GM21717 (cell line): Measurements from ENCODE around the gene CLEC1A.

Source experiments
- ATAC-seq: cut with Tn5 transposase; IDR thresholded peaks from one replicate; pipeline ENCODE4 v1.9.1; 2021; ENCODE audit warnings: mild to moderate bottlenecking, moderate library complexity; ENCODE audit not compliant: unreplicated experiment

Gene CLEC1A

GRCh38 chr12:10101648-10102220 is 2.9 kb upstream of the CLEC1A start:
- ATAC-seq = no peak

DNA sequence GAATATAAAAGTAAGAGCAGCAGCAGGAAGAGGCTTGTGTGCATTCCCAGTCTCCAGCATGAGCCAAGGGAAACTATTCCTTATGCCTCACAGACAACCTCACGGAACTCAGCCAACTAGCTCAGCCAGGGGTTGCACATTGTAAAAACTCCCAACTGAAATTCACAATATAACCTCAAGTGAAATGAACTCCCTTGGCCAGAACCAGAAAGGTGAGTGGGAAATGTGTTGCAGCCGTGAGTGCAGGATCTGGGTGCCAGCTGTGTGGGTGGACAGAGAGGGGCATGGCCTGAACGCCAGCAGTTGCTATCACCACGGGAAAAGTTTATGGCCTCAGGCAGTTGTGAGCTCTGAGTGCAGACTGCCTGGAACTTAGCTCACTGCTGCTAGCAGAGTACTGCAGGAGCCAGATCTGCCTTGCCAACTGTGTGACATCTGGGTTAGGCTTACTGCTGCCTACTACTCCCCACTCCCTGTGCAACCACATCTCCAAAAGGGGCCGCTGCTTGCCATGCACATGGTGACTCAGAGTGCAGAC is 2.3 kb upstream of the CLEC1A start:
- ATAC-seq = no peak

DNA sequence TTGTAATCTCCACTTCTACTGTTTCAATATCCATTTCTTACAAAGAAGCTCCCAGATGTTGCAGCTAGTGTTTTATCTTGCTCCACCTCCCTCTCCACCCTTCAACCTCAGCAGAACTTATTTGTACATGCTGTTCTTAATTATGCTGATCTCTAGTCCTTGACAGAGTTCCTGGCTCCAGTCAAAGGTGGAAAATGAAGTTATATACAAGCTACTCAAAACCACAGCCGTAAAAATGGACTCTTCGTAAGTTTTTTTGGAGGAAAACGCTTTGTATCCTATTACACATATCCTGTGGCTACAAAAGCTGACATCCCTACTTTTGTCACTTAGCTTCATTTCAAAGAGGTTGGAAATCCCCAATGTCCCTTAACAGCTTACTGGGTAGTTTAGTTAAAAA is 1.3 kb downstream of the CLEC1A start:
- no peak for ATAC-seq

DNA sequence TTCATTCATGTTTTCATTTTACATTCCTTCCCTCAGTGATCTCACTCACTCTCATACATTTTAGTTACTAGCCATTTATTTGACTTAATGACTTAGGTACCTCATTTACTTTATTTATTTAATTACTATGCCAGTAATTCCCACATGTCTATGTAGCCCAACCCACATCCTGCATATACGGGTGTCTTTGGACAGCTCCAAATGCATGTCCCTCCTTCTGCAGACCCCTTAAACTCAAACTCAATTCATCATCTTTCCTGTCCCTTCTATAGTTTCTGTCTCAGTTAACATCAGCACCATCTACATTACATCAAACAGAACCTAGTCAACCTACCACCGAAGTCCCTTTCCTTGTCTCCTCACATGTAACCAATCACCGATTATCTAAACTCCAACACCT is 2.8 kb downstream of the CLEC1A start:
- no peak for ATAC-seq

- ATAC-seq = no peak
Observed at GRCh38 chr12:10094646-10095395, 4.0 kb downstream of the CLEC1A start.

DNA sequence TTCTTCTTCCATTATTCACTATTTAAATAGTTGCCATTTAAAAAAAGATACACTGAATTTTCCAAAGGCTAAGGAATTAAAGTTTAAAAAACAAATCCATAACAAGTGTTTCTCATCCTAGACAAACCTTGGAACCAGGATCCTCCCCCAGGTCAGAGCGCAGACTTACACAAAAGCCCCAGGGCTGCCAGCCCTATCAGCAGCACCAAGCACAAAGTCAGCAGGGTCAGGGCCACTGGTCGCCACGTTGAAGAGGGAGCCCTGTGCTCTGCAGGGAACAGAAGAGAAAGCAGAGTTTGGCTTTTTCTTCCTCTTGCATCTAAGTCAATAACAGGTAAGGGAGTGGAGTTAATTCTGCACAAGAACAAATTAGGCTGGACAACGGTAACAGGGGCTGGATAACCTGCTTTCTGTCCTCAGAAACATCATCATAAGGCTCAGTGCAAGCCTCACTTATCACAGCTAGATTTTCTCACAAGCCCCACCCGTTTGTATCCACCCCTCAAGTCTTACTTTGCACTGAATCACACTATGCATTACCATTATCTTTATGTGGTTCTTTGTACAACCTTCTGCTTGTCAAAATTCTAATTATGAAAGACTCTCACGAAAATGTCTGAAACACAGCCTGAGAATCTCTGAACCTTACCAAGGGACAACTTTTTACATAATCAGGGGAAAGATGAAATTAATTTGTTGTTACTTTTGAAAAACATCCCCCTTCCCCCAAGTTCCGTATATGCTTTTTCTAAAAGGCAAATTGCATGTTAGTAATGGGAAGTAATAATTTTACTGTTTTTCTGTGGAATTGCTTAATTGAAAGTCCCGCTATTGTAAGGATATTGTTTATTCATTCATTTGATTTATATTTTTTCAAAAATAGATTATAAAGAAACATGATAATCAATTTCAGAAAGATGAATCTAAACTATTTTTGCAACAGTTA is 9.6 kb downstream of the CLEC1A start:
- ATAC-seq = no peak

- no peak for ATAC-seq
Observed at GRCh38 chr12:10088031-10088430, 10.8 kb downstream of the CLEC1A start.

- ATAC-seq = no peak
Observed at GRCh38 chr12:10086387-10086786, 12.4 kb downstream of the CLEC1A start.

DNA sequence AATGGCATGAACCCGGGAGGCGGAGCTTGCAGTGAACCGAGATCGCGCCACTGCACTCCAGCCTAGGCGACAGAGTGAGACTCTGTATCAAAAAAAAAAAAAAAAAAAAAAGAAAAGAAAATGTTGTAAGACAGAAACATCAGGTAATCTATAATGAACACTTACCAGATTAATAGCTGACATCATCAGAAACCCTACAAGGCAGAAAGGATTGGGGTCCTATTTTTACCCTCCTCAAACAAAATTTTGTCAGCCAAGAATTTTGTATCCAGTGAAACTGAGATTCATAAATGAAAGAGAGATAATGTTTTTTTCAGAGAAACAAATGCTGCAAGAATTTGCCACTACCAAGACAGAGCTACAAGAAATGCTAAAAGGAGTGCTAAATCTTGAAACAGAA is 14.1 kb downstream of the CLEC1A start:
- ATAC-seq = no peak

DNA sequence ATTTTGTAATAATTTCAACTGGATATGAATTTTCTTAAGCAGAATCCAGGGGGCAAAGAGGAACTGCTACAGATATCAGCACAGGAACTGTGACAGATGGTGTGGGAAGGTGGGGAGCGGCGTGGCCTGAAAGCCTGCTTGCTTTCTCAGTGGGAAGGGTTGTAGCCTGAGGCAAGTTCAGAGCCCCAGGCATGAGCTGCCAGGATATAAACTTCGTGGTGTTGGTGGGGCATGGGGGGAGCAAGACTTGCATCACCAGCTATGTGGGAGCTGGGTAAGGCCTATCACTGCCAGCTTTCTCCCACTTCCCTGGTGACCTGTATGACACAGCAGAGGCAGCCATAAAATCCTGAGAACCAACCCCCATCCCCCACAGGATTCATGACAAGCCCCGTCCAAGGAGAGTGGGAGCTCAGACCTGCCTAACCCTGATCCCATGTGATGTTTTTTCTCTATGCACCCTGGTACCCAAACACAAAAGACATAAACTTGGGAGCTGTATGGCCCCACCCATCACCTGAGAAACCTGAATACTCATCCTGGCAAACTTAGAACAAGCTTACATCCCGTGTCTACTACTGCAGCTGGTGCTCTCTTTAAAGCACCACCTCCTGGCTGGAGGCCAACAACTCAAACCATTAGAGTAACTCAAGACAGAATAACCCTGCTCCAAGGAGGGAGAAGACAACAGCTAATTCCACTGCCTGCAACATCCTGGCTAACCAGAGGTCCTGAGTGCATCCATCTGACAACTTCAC is 16.5 kb downstream of the CLEC1A start:
- no peak for ATAC-seq

DNA sequence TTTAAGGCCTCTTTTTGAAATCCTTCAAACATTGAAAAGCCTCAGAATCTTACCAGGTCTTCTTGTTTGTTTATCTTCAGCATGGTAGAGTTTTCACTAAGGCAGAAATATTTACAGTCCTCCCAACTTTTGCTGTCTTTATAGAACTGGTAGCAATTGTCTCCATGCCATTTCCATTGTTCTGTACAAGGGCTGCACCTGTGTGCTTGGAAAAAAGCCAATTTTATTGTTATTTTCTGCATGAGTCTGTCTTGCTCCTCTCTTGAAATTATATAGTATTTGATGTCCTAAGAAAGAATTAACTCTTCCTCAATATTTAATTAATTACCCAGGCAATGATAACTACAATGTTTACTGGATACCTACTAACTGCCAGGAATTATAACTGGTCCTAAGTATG is 23.3 kb downstream of the CLEC1A start:
- no peak for ATAC-seq

GRCh38 chr12:10073261-10073660 is 25.5 kb downstream of the CLEC1A start:
- no peak for ATAC-seq

GRCh38 chr12:10072131-10072530 is 26.7 kb downstream of the CLEC1A start:
- ATAC-seq = no peak

DNA sequence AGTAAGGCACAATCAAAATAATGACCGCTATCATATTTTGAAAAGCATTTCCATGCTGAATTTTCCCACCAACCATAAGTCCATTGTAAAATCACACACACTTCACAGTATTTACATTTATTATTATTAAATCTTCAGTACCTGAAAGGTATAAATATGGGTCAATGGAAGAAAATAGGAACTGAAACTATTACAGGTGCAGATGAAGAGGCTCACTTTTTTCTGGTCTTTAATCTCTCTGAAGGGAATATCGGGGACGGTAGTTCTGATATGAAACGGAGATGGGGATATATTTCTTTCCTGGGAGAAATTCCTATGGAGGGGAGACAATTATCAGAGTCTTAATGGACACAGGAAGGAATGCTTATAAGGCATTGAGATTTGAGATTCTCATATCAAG is 28.4 kb downstream of the CLEC1A start:
- no peak for ATAC-seq

DNA sequence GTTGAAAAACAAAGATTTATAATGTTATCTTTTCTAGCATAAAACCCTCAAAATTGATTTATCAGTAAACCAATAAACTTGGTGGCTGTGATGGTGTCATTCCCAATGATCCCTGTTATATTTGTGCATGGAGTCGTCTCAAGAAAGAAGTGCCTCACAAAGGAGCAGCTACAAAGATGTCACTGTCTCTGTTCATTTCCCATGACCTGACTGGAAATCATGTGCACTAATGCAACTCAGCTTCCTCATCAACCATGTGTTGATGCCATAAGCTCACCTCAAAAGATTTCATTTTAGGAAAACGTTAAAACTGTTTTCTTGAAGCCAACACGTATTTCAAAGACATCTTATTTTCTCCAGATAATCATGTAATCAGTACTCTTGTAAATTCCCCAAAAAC is 28.8 kb downstream of the CLEC1A start:
- no peak for ATAC-seq

GRCh38 chr12:10069099-10069498 is 29.7 kb downstream of the CLEC1A start:
- no peak for ATAC-seq

DNA sequence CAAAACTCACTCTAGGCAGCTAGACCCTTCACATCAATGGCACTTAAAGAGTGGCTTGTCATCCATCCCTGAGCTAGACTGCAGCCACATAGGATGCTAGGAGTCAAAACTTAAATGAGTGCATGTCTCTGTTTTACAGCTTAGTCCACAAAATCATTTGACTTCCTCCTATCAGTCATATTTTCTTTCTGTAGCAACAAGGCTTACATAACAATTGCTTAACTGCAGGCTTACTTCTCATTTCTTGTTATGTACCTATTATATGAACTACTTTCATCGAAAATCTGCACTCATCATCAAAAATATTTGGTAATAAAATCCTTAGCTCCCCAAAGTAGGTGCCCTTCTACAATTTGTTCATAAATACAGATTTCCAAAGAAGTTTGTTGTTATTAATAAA is 30.1 kb downstream of the CLEC1A start:
- ATAC-seq = no peak

- ATAC-seq = no peak
Observed at GRCh38 chr12:10067942-10068341, 30.8 kb downstream of the CLEC1A start.

GRCh38 chr12:10067264-10067663 is 31.5 kb downstream of the CLEC1A start:
- ATAC-seq = no peak

DNA sequence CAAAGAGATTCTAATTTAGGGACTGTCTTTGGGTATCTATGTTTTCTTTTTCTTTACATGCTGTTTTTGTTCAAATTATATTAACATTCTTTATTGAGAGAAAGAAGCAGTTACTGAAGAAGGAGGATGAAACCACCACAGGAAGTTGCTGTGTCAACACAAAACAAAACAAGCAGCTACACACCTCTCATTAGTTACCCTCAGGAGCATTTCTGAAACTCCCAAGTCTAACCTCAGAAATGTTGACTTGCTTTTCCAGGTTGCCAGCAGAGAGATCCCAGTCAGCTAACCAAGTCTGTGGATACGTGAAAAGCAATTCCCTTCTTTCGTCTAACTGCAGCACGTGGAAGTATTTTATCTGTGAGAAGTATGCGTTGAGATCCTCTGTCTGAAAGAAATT is 33.5 kb downstream of the CLEC1A start:
- no peak for ATAC-seq

- ATAC-seq = no peak
Observed at GRCh38 chr12:10058387-10058786, 40.4 kb downstream of the CLEC1A start.
